Ascending aorta (tissue), 2 donors: ENCODE results near the gene FSHR. TPM values are rescaled to one million over a fixed set of nuclear protein-coding genes. Genes with fewer than 3 reads are reported as not detected.

Experiments
- DNase-seq, 2 donors: peaks; one replicate each; pipeline ENCODE4 v3.0.0-alpha.2; 2019; ENCODE audit warnings: low spot score in 2 of 2
- H3K27ac ChIP-seq, 2 donors: fragments of 200-600 bp; sonication (generic); one replicate each; pipeline ENCODE4 v1.5.1; 2016 to 2017; ENCODE audit warnings: mild to moderate bottlenecking in 1 of 2
- H3K27me3 ChIP-seq: fragments of 200-600 bp; sonication (generic); one replicate; pipeline ENCODE4 v1.5.1; 2017
- H3K36me3 ChIP-seq, 2 donors: fragments of 200-600 bp; sonication (generic); one replicate each; pipeline ENCODE4 v1.5.1; 2016
- H3K4me1 ChIP-seq, 2 donors: fragments of 200-600 bp; sonication (generic); one replicate each; pipeline ENCODE4 v1.5.1; 2016 to 2017; ENCODE audit warnings: mild to moderate bottlenecking in 1 of 2
- H3K4me3 ChIP-seq, 2 donors: fragments of 200-600 bp; sonication (generic); one replicate each; pipeline ENCODE4 v1.5.1; 2016 to 2017; ENCODE audit warnings: mild to moderate bottlenecking in 1 of 2
- H3K9me3 ChIP-seq, 2 donors: fragments of 200-600 bp; sonication (generic); one replicate each; pipeline ENCODE4 v1.5.1; 2016
- intact Hi-C: fragments of 100-400 bp; cut with DNase I; formaldehyde crosslinking; loops from one replicate; pipeline ENCODE4 v1.15.1; 2023
- total RNA-seq: library from RNA; depleted of rRNA; stranded (reverse); fragments of >200 nt; gene quantifications from one replicate; pipeline ENCODE4 v1.1.0, GENCODE V29; 2016
- TF ChIP-seq, protein P1 (sequence below), 3 experiments: fragments of 200-600 bp in 2 of 3; fragments of 450-650 bp in 1 of 3; sonication (generic) in 2 of 3; IDR thresholded peaks; one replicate each; pipeline ENCODE4 v1.5.1; 2016 to 2019; ENCODE audit warnings: antibody characterized with exemption in 3 of 3, mild to moderate bottlenecking in 1 of 3, moderate library complexity in 1 of 3

Gene FSHR
- total RNA-seq, 1 donor from 2014 or later, result not detected

DNA sequence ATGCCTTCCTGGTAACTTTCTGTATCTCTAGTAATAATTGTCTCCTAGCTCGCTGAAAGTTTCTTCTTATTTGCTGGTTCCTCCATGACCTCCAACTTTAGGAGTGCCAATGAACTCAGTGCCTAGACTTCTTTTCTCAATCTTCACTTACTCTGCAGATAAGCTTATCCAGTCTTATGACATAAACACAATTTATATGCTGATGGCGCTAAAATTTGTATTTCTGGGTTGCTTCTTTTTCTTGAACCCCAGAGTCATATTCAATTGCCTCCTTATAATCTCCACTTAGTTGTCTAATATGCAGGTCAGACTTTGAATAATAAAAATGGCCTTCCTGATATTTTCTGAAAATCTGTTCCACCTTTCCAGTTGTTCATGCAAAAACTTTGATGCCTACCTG is 182.5 kb downstream of the FSHR start:
- H3K4me1 ChIP-seq, result no peaks in the 10 kb centered on the region
- TF ChIP-seq, protein P1, sequence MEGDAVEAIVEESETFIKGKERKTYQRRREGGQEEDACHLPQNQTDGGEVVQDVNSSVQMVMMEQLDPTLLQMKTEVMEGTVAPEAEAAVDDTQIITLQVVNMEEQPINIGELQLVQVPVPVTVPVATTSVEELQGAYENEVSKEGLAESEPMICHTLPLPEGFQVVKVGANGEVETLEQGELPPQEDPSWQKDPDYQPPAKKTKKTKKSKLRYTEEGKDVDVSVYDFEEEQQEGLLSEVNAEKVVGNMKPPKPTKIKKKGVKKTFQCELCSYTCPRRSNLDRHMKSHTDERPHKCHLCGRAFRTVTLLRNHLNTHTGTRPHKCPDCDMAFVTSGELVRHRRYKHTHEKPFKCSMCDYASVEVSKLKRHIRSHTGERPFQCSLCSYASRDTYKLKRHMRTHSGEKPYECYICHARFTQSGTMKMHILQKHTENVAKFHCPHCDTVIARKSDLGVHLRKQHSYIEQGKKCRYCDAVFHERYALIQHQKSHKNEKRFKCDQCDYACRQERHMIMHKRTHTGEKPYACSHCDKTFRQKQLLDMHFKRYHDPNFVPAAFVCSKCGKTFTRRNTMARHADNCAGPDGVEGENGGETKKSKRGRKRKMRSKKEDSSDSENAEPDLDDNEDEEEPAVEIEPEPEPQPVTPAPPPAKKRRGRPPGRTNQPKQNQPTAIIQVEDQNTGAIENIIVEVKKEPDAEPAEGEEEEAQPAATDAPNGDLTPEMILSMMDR (IDR thresholded peaks at IDR 0.05), result no peak
- no peak for DNase-seq
- H3K36me3 ChIP-seq, result no peaks in the 10 kb centered on the region
- H3K9me3 ChIP-seq, result no peaks in the 10 kb centered on the region
- intact Hi-C loops, result no loop called here
- H3K27me3 ChIP-seq, result no peaks in the 10 kb centered on the region
- no peak overlapping the region for H3K4me3 ChIP-seq
- H3K27ac ChIP-seq, result no peak overlapping the region

DNA sequence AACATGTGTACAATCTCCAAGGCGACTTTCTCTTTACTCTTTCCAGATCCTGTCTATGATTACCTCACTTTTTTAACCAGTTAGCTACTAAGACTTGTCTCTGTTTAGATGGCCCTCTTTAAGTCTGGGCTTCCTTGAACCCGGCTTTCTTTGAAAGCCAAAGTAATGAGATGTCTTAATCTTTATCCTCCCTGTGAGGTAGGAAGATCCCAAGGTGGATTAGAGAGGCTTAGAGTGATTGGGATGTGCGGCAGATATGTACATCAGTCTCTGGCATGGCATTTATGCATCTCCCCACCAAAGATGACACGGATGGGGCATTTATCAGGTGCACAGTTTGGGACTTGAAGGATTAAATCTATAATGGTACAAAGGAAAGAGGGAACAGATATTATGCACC is 186.3 kb downstream of the FSHR start:
- TF ChIP-seq, protein P1 (IDR thresholded peaks at IDR 0.05), result no peak
- DNase-seq, result no peak
- Histone ChIP-seq H3K27ac (no peak overlapping the region), H3K27me3 (no peaks in the 10 kb centered on the region), H3K9me3 (no peaks in the 10 kb centered on the region), H3K36me3 (no peaks in the 10 kb centered on the region), H3K4me3 (no peak overlapping the region), H3K4me1 (no peaks in the 10 kb centered on the region)
- intact Hi-C loops, result no loop called here

DNA sequence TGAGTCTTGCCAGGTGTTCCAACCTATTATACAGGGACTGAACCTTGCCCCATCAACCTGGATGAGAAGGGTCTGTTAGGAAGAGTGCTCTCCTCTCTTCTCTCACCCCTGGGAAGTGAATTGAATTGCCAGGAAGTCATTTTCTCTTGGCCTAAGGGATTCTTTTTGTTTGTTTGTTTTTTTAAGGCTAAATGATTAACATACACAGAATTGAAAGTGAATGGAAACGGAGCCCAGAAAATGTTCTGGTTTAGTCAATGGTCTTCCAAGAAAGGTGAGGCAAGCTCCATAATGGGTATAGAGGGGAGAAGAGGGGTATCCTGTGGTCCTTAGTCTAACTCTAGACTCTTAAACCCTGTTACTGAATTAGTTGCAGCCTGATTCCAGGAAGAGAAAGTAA is 189.1 kb downstream of the FSHR start:
- DNase-seq, result no peak
- Histone ChIP-seq H3K27ac (no peak overlapping the region), H3K4me3 (no peak overlapping the region), H3K4me1 (no peaks in the 10 kb centered on the region), H3K27me3 (no peaks in the 10 kb centered on the region), H3K9me3 (no peaks in the 10 kb centered on the region), H3K36me3 (no peaks in the 10 kb centered on the region)
- intact Hi-C loops, result no loop called here
- TF ChIP-seq, protein P1 (IDR thresholded peaks at IDR 0.05), result no peak

DNA sequence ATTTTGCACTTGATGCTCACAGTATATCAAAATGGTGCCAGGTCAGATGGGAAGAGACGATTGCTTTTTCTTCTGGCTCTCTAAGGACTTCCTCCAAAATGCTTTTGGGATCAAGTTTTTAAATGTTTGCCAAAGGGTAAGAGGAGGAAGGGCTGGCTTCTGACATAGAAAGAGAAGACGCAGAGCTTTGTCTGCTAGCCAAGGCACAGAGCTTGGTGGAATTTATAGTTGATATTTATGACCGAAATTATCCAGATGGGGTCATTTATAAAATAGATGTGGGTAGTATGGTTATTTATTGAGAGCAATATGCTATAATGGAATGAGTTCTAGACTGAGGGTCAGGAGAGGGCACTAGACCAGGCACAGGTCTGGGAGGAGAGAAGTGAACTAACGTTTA is 193.3 kb downstream of the FSHR start:
- no peak overlapping the region for H3K4me3 ChIP-seq
- H3K4me1 ChIP-seq, result no peaks in the 10 kb centered on the region
- no peak for DNase-seq
- H3K36me3 ChIP-seq, result no peaks in the 10 kb centered on the region
- no peak overlapping the region for H3K27ac ChIP-seq
- H3K27me3 ChIP-seq, result no peaks in the 10 kb centered on the region
- H3K9me3 ChIP-seq, result no peaks in the 10 kb centered on the region
- intact Hi-C loops, result no loop called here
- TF ChIP-seq, protein P1 (IDR thresholded peaks at IDR 0.05), result no peak

DNA sequence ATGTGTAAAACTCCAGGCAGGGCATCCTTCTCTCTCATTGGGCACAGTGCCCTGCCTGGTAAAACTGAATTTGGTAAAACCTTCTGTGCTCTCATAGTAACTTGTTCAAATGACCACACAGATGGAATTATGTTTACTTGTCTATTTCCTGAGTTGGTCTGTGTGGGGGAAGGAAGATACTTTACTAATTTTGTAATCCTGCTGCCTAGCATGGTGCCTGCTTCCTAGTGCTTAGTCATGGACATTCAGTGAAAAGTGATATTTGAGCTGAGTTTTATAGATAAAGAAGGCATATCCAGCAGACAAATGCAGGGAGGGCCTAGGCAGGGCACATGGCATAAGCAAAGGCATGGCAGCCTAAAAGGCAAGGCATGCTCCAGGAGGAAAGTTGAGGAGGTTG is 199.4 kb downstream of the FSHR start:
- Histone ChIP-seq H3K4me1 (peaks cover 0 to 2% of the 10 kb centered on the region in 2 donors), H3K36me3 (no peaks in the 10 kb centered on the region), H3K4me3 (no peak overlapping the region), H3K9me3 (no peaks in the 10 kb centered on the region), H3K27me3 (no peaks in the 10 kb centered on the region), H3K27ac (no peak overlapping the region)
- intact Hi-C loops, result no loop called here
- TF ChIP-seq, protein P1 (IDR thresholded peaks at IDR 0.05), result no peak
- DNase-seq, result no peak

DNA sequence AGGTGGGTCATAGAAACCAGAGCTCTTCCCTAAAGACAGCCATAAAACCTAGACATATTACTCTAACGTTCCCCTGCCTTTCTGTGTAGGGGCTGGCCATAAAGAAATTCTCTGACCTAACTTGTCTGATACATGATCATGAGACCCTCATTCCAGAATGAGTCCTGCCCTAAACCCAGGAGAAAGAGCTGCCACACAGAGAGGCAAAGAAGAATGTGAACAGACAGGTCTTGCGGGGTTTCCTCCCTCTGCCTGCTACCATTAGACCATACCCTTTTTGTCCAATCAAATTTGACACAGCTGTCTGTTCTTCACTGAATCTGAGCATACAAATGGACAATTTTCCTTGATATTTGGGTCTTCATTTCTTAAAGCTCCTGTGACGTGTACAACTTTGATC is 200.0 kb downstream of the FSHR start:
- peaks cover 0 to 2% of the 10 kb centered on the region in 2 donors for H3K4me1 ChIP-seq
- no peaks in the 10 kb centered on the region for H3K36me3 ChIP-seq
- TF ChIP-seq, protein P1 (IDR thresholded peaks at IDR 0.05), result no peak
- intact Hi-C loops, result no loop called here
- no peaks in the 10 kb centered on the region for H3K27me3 ChIP-seq
- no peaks in the 10 kb centered on the region for H3K9me3 ChIP-seq
- H3K27ac ChIP-seq, result no peak overlapping the region
- no peak overlapping the region for H3K4me3 ChIP-seq
- DNase-seq, result no peak
